Epithelial cell of esophagus (primary cell): ENCODE measurements around the gene NOTUM.

ENCODE experiments used
- DNase-seq: peaks from one replicate; pipeline ENCODE4 v3.0.0; 2010; ENCODE audit warnings: low read depth
- H3K4me3 ChIP-seq: 2 replicates; pipeline ENCODE4 v1.5.1; 2011; ENCODE audit warnings: mild to moderate bottlenecking, low read length, control low read depth
- TF ChIP-seq, protein P1 (sequence below): IDR thresholded peaks from 2 replicates; pipeline ENCODE4 v1.5.1; 2011; ENCODE audit warnings: low read depth, mild to moderate bottlenecking, low read length, control low read depth, inconsistent platforms; ENCODE audit not compliant: insufficient read depth; ENCODE audit errors: missing control alignments

Gene NOTUM

DNA sequence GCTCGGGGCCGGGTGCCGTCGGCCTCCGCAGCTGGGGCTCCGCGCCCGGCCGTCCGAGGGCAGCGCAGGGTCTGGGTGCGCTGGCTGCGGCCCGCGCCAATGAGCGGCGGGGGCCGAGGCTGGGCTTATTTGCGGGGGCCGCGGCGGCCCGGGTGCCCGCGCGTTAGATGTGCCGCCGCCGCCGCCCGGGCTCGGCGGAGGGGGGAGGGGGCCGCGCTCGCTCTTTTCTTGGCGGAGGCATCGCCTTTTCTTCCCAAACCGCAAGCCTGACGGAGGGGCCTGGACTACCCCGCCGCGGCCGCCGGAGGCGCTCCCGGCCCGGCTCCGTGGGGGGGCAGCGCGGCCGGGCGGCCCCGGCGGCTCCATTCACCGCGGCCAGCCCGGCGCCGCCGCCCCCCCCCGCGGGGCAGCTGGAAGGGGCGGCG, at the start of gene NOTUM:
Gene NOTUM (minus strand): TSS at position 101 of the 425 bp plus-strand sequence. CDS start 278 bp downstream, outside the sequence.
- TF ChIP-seq, protein P1, sequence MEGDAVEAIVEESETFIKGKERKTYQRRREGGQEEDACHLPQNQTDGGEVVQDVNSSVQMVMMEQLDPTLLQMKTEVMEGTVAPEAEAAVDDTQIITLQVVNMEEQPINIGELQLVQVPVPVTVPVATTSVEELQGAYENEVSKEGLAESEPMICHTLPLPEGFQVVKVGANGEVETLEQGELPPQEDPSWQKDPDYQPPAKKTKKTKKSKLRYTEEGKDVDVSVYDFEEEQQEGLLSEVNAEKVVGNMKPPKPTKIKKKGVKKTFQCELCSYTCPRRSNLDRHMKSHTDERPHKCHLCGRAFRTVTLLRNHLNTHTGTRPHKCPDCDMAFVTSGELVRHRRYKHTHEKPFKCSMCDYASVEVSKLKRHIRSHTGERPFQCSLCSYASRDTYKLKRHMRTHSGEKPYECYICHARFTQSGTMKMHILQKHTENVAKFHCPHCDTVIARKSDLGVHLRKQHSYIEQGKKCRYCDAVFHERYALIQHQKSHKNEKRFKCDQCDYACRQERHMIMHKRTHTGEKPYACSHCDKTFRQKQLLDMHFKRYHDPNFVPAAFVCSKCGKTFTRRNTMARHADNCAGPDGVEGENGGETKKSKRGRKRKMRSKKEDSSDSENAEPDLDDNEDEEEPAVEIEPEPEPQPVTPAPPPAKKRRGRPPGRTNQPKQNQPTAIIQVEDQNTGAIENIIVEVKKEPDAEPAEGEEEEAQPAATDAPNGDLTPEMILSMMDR, result no peak
- DNase-seq, result no peak

DNA sequence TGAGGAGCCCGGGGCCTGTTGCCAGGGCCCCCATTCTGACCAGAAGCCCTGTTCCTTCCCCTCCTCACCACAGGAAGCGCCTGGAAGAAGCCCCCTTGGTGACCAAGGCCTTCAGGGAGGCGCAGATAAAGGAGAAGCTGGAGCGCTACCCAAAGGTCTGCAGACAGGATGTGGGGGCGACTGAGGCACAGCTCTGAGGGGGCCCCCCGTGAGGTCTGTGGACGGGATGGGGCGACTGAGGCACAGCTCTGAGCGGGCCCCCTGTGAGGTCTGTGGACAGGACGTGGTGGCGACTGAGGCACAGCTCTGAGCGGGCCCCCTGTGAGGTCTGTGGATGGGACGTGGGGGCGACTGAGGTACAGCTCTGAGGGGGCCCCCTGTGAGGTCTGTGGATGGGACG, 48.4 kb upstream of the NOTUM start:
- TF ChIP-seq, protein P1, result no peak
- DNase-seq, result no peak
- H3K4me3 ChIP-seq, result no peak overlapping the region

More for the DNA sequence above, at the start of gene NOTUM:
- H3K4me3 ChIP-seq, result no peak within 1 kb of the TSS

DNA sequence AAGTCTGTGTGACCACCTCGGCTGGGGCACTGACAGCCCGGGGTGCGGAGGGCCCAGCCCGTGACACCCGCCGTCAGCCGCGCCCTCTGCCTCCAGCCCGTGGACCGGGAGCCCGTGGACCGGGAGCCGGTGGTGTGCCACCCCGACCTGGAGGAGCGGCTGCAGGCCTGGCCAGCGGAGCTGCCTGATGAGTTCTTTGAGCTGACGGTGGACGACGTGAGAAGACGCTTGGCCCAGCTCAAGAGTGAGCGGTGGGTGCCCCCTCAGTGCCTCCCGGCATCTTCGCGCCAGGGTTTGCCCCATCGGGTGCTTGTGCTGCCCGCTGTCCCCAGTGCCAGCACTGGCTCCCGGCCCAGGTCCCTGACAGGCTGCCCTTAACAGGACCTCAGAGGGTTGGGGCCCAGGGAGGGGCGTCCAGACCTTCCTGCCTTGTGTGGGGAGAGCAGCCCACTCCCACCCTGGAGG, 48.0 kb upstream of the NOTUM start:
- H3K4me3 ChIP-seq, result no peak overlapping the region
- no peak for DNase-seq
- TF ChIP-seq, protein P1, result no peak

DNA sequence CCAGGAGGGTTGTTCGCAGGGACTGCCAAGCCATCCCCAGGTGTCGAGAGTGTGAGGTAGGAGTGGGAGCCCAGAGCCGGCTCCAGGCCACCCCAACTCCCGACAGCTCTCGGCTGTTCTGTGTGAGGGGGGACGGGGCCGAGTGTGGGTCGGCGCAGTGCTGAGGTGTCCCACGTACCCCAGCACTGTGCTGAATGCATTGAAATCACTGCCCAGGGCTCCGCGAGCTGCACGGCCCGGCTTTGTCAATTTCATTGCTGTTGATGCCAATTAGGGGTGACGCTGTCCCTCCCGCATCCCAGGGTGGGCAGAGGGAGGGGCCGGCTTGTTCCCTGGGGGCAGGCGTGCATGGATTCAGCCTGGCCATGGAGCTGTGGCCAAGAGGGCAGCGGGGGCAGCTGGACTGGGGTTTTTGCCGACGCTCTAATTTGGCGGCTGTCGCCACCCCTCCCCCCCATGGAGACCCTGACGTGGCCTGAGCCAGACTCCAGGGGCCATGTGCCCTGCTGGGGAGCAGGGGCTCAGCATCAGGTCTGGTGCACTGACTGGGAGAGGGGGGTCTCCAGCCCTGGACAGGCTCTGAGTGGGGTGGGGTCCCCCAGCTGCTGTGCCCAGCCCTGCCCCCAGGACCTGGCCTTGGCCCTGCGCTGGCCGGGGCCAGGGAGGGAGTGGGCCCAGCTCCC, 47.4 kb upstream of the NOTUM start:
- TF ChIP-seq, protein P1, result no peak
- no peak for DNase-seq
- no peak overlapping the region for H3K4me3 ChIP-seq

DNA sequence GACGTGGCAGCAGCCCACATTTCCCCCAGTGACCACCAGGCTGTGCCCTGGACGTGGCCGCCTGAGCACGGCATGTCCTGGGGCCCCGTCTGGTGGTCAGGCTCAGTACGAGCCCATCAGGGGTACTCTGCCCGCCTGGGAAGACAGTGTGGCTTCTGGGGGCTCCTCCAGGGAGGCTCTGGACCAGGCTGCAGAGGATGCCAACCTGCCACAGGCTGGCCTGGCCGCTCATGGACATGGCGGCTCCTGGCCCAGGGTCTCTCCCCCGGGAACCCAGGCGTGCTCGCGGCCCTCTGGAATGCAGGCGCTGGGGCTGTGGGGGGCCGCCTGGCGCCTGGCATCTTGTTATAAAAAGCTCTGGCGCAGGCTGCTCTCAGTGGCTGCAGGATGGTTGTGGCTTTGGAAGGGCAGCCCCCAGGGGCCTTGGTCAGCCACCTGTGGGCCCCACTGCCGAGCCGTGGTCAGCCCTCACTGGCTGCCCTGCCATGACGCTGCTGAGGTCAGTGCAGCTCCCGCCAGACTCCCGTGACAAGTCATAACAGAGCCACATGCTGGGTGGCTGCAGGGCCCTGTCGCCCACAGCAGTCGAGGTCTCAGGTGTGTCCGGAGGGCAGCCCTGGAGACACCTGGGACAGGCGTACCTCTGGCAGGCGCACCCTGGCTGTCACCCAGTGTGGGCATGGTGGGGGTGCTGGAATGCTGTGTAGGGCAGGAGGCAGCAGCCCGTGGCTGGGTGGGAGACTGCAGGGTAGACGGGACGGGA, 46.7 kb upstream of the NOTUM start:
- no peak overlapping the region for H3K4me3 ChIP-seq
- TF ChIP-seq, protein P1, result no peak
- DNase-seq, result no peak

DNA sequence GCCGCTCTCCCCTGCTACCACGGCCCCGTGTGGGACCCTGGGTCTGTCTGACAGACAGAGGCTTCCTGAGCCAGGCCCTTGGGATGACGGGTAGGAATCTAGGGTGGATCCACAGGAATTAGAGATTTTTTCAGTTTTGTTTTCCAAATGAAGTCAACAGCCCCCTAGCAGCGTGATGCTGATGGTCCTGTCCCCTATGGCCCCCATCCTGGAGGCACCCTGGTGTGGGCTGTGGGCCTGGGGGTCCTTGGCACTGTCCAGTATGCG, 46.2 kb upstream of the NOTUM start:
- no peak overlapping the region for H3K4me3 ChIP-seq
- DNase-seq, result no peak
- TF ChIP-seq, protein P1, result no peak
